Measurements from ENCODE around the gene ELL2.

- TF ChIP-seq CTCF (IDR thresholded peaks at IDR 0.05 in 2 of 3, conservative IDR thresholded peaks at IDR 0.05 in 1 of 3; ENCODE audit: insufficient read depth in 2 of 3, low read depth in 1 of 3, low read length in 3 of 3) (no peak), GTF3C2 (IDR thresholded peaks at IDR 0.05; ENCODE audit: borderline replicate concordance, extremely low read depth, insufficient read length) (no peak), ATF6 (CRISPR knock-in tag; IDR thresholded peaks at IDR 0.05) (no peak), NFXL1 (CRISPR knock-in tag; IDR thresholded peaks at IDR 0.05) (no peak), FOXK2 (conservative IDR thresholded peaks at IDR 0.05 in 1 of 2, IDR thresholded peaks at IDR 0.05 in 1 of 2; ENCODE audit: low read depth in 2 of 2) (no peak), ZEB2 (IDR thresholded peaks at IDR 0.05) (no peak), CREBBP (IDR thresholded peaks at IDR 0.05; ENCODE audit: low read depth, low read length) (no peak), E2F4 (CRISPR knock-in tag; IDR thresholded peaks at IDR 0.05; ENCODE audit: low read depth) (no peak)
Observed at GRCh38 chr5:95909738-95910137, 51.9 kb downstream of the ELL2 start.

Data from K562 (cell line).